Measurements from ENCODE around the gene THSD4. TPM values are rescaled to one million over a fixed set of nuclear protein-coding genes. Genes with fewer than 3 reads are reported as not detected.

THSD4 gene
- polyA plus RNA-seq, 3 donors = 30.2 to 36.6 (median 36.3) TPM

GRCh38 chr15:71742964-71743363 lies 627.7 kb downstream of the THSD4 start:
- DNase-seq (ENCODE audit: extremely low read depth in 1 of 11, low read depth in 9 of 11, low spot score in 4 of 11) = no peak

- peak in 4 of 11 donors; percentile 32 to 51 (median 45) for DNase-seq (ENCODE audit: extremely low read depth in 1 of 11, low read depth in 9 of 11, low spot score in 4 of 11)
Observed at GRCh38 chr15:71743861-71744382, 628.7 kb downstream of the THSD4 start.

- DNase-seq (ENCODE audit: extremely low read depth in 1 of 11, low read depth in 9 of 11, low spot score in 4 of 11) = no peak
Observed at GRCh38 chr15:71746719-71747118, 631.4 kb downstream of the THSD4 start.

- DNase-seq (ENCODE audit: extremely low read depth in 1 of 11, low read depth in 9 of 11, low spot score in 4 of 11) = peak in 1 of 11 donors; percentile 53
Observed at GRCh38 chr15:71747128-71748083, 632.1 kb downstream of the THSD4 start.

- DNase-seq (ENCODE audit: extremely low read depth in 1 of 11, low read depth in 9 of 11, low spot score in 4 of 11) = no peak
Observed at GRCh38 chr15:71748293-71748718, 633.0 kb downstream of the THSD4 start.

- no peak for DNase-seq (ENCODE audit: extremely low read depth in 1 of 11, low read depth in 9 of 11, low spot score in 4 of 11)
Observed at GRCh38 chr15:71749500-71749899, 634.2 kb downstream of the THSD4 start.

- DNase-seq (ENCODE audit: extremely low read depth in 1 of 11, low read depth in 9 of 11, low spot score in 4 of 11) = no peak
Observed at GRCh38 chr15:71752128-71752527, 636.9 kb downstream of the THSD4 start.

GRCh38 chr15:71752604-71753289 lies 637.5 kb downstream of the THSD4 start:
- peak in 1 of 11 donors; percentile 41 for DNase-seq (ENCODE audit: extremely low read depth in 1 of 11, low read depth in 9 of 11, low spot score in 4 of 11)

- no peak for DNase-seq (ENCODE audit: extremely low read depth in 1 of 11, low read depth in 9 of 11, low spot score in 4 of 11)
Observed at GRCh38 chr15:71753346-71753745, 638.1 kb downstream of the THSD4 start.

- DNase-seq (ENCODE audit: extremely low read depth in 1 of 11, low read depth in 9 of 11, low spot score in 4 of 11) = no peak
Observed at GRCh38 chr15:71754660-71755059, 639.4 kb downstream of the THSD4 start.

- no peak for DNase-seq (ENCODE audit: extremely low read depth in 1 of 11, low read depth in 9 of 11, low spot score in 4 of 11)
Observed at GRCh38 chr15:71755092-71755970, 640.1 kb downstream of the THSD4 start.

- no peak for DNase-seq (ENCODE audit: extremely low read depth in 1 of 11, low read depth in 9 of 11, low spot score in 4 of 11)
Observed at GRCh38 chr15:71756599-71757352, 641.5 kb downstream of the THSD4 start.

- DNase-seq (ENCODE audit: extremely low read depth in 1 of 11, low read depth in 9 of 11, low spot score in 4 of 11) = peak in 3 of 11 donors; percentile 41 to 57 (median 51)
Observed at GRCh38 chr15:71757741-71758530, 642.7 kb downstream of the THSD4 start.

GRCh38 chr15:71758711-71759110 lies 643.4 kb downstream of the THSD4 start:
- DNase-seq (ENCODE audit: extremely low read depth in 1 of 11, low read depth in 9 of 11, low spot score in 4 of 11) = no peak

GRCh38 chr15:71760852-71761251 lies 645.6 kb downstream of the THSD4 start:
- DNase-seq (ENCODE audit: extremely low read depth in 1 of 11, low read depth in 9 of 11, low spot score in 4 of 11) = no peak

GRCh38 chr15:71761649-71762048 lies 646.4 kb downstream of the THSD4 start:
- no peak for DNase-seq (ENCODE audit: extremely low read depth in 1 of 11, low read depth in 9 of 11, low spot score in 4 of 11)

GRCh38 chr15:71768184-71768583 lies 652.9 kb downstream of the THSD4 start:
- no peak for DNase-seq (ENCODE audit: extremely low read depth in 1 of 11, low read depth in 9 of 11, low spot score in 4 of 11)

Data from renal cortex interstitium (tissue), 11 donors.